Measurements from ENCODE around the gene JARID2. TPM values are rescaled to one million over a fixed set of nuclear protein-coding genes. Genes with fewer than 3 reads are reported as not detected.

JARID2 gene
- total and polyA plus RNA-seq, 2 of the 8 experiments (the other 6 are each of a cell fraction or from before 2014, with no cell fraction given), result 60.1 to 239 TPM

DNA sequence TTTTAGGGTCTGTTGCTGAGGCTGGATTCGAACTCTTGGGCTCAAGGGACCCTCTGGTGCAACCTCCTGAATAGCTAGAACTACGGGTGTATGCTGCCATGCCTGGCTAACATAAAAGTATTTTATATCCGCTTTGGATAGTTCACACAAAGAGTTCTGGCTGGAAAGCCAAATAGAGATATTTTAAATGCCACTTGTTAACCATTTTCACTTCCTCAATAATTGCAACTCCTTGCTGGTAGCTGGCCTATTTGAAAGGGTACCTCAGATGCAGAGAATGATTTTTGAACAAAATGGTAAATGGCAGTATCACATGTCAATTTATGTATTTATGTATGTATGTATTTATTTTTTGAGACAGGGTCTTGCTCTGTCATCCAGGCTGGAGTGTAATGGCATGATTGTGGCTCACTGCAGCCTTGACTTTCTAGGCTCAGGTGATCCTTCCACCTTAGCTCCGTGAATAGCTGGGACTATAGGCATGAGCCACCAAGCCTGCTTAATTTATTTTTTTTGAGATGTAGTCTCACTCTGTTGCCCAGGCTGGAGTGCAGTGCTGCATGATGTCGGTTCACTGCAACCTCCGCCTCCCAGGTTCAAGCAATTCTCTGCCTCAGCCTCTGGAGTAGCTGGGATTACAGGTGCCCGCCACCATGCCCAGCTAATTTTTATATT, 12.9 kb upstream of the JARID2 start (continued):
- TF ChIP-seq, protein P1, sequence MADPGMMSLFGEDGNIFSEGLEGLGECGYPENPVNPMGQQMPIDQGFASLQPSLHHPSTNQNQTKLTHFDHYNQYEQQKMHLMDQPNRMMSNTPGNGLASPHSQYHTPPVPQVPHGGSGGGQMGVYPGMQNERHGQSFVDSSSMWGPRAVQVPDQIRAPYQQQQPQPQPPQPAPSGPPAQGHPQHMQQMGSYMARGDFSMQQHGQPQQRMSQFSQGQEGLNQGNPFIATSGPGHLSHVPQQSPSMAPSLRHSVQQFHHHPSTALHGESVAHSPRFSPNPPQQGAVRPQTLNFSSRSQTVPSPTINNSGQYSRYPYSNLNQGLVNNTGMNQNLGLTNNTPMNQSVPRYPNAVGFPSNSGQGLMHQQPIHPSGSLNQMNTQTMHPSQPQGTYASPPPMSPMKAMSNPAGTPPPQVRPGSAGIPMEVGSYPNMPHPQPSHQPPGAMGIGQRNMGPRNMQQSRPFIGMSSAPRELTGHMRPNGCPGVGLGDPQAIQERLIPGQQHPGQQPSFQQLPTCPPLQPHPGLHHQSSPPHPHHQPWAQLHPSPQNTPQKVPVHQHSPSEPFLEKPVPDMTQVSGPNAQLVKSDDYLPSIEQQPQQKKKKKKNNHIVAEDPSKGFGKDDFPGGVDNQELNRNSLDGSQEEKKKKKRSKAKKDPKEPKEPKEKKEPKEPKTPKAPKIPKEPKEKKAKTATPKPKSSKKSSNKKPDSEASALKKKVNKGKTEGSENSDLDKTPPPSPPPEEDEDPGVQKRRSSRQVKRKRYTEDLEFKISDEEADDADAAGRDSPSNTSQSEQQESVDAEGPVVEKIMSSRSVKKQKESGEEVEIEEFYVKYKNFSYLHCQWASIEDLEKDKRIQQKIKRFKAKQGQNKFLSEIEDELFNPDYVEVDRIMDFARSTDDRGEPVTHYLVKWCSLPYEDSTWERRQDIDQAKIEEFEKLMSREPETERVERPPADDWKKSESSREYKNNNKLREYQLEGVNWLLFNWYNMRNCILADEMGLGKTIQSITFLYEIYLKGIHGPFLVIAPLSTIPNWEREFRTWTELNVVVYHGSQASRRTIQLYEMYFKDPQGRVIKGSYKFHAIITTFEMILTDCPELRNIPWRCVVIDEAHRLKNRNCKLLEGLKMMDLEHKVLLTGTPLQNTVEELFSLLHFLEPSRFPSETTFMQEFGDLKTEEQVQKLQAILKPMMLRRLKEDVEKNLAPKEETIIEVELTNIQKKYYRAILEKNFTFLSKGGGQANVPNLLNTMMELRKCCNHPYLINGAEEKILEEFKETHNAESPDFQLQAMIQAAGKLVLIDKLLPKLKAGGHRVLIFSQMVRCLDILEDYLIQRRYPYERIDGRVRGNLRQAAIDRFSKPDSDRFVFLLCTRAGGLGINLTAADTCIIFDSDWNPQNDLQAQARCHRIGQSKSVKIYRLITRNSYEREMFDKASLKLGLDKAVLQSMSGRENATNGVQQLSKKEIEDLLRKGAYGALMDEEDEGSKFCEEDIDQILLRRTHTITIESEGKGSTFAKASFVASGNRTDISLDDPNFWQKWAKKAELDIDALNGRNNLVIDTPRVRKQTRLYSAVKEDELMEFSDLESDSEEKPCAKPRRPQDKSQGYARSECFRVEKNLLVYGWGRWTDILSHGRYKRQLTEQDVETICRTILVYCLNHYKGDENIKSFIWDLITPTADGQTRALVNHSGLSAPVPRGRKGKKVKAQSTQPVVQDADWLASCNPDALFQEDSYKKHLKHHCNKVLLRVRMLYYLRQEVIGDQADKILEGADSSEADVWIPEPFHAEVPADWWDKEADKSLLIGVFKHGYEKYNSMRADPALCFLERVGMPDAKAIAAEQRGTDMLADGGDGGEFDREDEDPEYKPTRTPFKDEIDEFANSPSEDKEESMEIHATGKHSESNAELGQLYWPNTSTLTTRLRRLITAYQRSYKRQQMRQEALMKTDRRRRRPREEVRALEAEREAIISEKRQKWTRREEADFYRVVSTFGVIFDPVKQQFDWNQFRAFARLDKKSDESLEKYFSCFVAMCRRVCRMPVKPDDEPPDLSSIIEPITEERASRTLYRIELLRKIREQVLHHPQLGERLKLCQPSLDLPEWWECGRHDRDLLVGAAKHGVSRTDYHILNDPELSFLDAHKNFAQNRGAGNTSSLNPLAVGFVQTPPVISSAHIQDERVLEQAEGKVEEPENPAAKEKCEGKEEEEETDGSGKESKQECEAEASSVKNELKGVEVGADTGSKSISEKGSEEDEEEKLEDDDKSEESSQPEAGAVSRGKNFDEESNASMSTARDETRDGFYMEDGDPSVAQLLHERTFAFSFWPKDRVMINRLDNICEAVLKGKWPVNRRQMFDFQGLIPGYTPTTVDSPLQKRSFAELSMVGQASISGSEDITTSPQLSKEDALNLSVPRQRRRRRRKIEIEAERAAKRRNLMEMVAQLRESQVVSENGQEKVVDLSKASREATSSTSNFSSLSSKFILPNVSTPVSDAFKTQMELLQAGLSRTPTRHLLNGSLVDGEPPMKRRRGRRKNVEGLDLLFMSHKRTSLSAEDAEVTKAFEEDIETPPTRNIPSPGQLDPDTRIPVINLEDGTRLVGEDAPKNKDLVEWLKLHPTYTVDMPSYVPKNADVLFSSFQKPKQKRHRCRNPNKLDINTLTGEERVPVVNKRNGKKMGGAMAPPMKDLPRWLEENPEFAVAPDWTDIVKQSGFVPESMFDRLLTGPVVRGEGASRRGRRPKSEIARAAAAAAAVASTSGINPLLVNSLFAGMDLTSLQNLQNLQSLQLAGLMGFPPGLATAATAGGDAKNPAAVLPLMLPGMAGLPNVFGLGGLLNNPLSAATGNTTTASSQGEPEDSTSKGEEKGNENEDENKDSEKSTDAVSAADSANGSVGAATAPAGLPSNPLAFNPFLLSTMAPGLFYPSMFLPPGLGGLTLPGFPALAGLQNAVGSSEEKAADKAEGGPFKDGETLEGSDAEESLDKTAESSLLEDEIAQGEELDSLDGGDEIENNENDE (IDR thresholded peaks at IDR 0.05; ENCODE audit: insufficient replicate concordance, low read length), result no peak
- TF ChIP-seq RBBP5 (IDR thresholded peaks at IDR 0.05; ENCODE audit: borderline replicate concordance, low read depth, low read length) (no peak), RXRA (IDR thresholded peaks at IDR 0.05; ENCODE audit: insufficient read depth, low read depth, low read length) (no peak), USF2 (IDR thresholded peaks at IDR 0.05; ENCODE audit: low read length) (no peak), KDM5A (IDR thresholded peaks at IDR 0.05; ENCODE audit: low read length) (no peak), GABPA (IDR thresholded peaks at IDR 0.05; ENCODE audit: borderline replicate concordance, insufficient read depth, low read length) (no peak), SRF (IDR thresholded peaks at IDR 0.05; ENCODE audit: low read depth, low read length) (no peak), NANOG (IDR thresholded peaks at IDR 0.05; ENCODE audit: insufficient read depth, low read depth, low read length, poor library complexity, severe bottlenecking) (no peak), SIX5 (IDR thresholded peaks at IDR 0.05; ENCODE audit: low read depth, low read length) (no peak)
